Measurements from ENCODE around the gene RNF112.

RNF112 gene

GRCh38 chr17:19402171-19402570 is 8.9 kb upstream of the RNF112 start:
- TF ChIP-seq CTCF (IDR thresholded peaks at IDR 0.05; ENCODE audit: insufficient read depth, low read length, poor library complexity, severe bottlenecking) (no peak), EZH2phosphoT487 (conservative IDR thresholded peaks at IDR 0.05; ENCODE audit: low read length) (no peak)
- no peak overlapping the region for H3K27ac ChIP-seq (ENCODE audit: low read depth, low read length)

GRCh38 chr17:19403021-19403420 is 8.0 kb upstream of the RNF112 start:
- no peaks in the 10 kb centered on the region for H3K9me3 ChIP-seq (ENCODE audit: insufficient read depth, low read length)
- no peaks in the 10 kb centered on the region for H3K79me2 ChIP-seq (ENCODE audit: insufficient read depth, low read length)
- no peak overlapping the region for H3K27ac ChIP-seq (ENCODE audit: low read depth, low read length)
- no peaks in the 10 kb centered on the region for H4K20me1 ChIP-seq (ENCODE audit: low read depth, low read length)
- no peaks in the 10 kb centered on the region for H3F3A ChIP-seq (ENCODE audit: insufficient read depth)
- no peaks in the 10 kb centered on the region for H3K27me3 ChIP-seq (ENCODE audit: low read length)
- no peaks in the 10 kb centered on the region for H3K9me2 ChIP-seq (replicated peaks; ENCODE audit: insufficient read depth, low read length)
- no peak for TF ChIP-seq EZH2phosphoT487 (conservative IDR thresholded peaks at IDR 0.05; ENCODE audit: low read length)
- TF ChIP-seq CTCF (IDR thresholded peaks at IDR 0.05; ENCODE audit: insufficient read depth, low read length, poor library complexity, severe bottlenecking), result no peak
- H3K36me3 ChIP-seq (ENCODE audit: low read length), result no peaks in the 10 kb centered on the region
- no peak overlapping the region for H3K4me2 ChIP-seq (ENCODE audit: low read depth, low read length, poor library complexity, severe bottlenecking)
- H3K9ac ChIP-seq (ENCODE audit: low read length), result no peak overlapping the region
- H3K4me3 ChIP-seq (ENCODE audit: insufficient read depth, low read length, poor library complexity, severe bottlenecking), result no peak overlapping the region
- H2AFZ ChIP-seq (ENCODE audit: low read depth, low read length, severe bottlenecking), result no peak overlapping the region

More at GRCh38 chr17:19402171-19402570, 8.9 kb upstream of the RNF112 start:
- H4K20me1 ChIP-seq (ENCODE audit: low read depth, low read length), result no peaks in the 10 kb centered on the region
- no peaks in the 10 kb centered on the region for H3F3A ChIP-seq (ENCODE audit: insufficient read depth)
- no peak overlapping the region for H3K9ac ChIP-seq (ENCODE audit: low read length)
- no peaks in the 10 kb centered on the region for H3K9me2 ChIP-seq (replicated peaks; ENCODE audit: insufficient read depth, low read length)
- no peaks in the 10 kb centered on the region for H3K79me2 ChIP-seq (ENCODE audit: insufficient read depth, low read length)
- no peak overlapping the region for H3K4me2 ChIP-seq (ENCODE audit: low read depth, low read length, poor library complexity, severe bottlenecking)
- H3K9me3 ChIP-seq (ENCODE audit: insufficient read depth, low read length), result no peaks in the 10 kb centered on the region
- no peaks in the 10 kb centered on the region for H3K36me3 ChIP-seq (ENCODE audit: low read length)
- H2AFZ ChIP-seq (ENCODE audit: low read depth, low read length, severe bottlenecking), result no peak overlapping the region
- no peaks in the 10 kb centered on the region for H3K27me3 ChIP-seq (ENCODE audit: low read length)
- no peak overlapping the region for H3K4me3 ChIP-seq (ENCODE audit: insufficient read depth, low read length, poor library complexity, severe bottlenecking)

- H3K27ac ChIP-seq (ENCODE audit: low read depth, low read length), result no peak overlapping the region
- H3K9ac ChIP-seq (ENCODE audit: low read length), result no peak overlapping the region
- TF ChIP-seq EZH2phosphoT487 (conservative IDR thresholded peaks at IDR 0.05; ENCODE audit: low read length) (no peak), CTCF (IDR thresholded peaks at IDR 0.05; ENCODE audit: insufficient read depth, low read length, poor library complexity, severe bottlenecking) (no peak)
- H3K79me2 ChIP-seq (ENCODE audit: insufficient read depth, low read length), result no peaks in the 10 kb centered on the region
- H3K4me3 ChIP-seq (ENCODE audit: insufficient read depth, low read length, poor library complexity, severe bottlenecking), result no peak overlapping the region
- no peaks in the 10 kb centered on the region for H3K36me3 ChIP-seq (ENCODE audit: low read length)
- H3K9me2 ChIP-seq (replicated peaks; ENCODE audit: insufficient read depth, low read length), result no peaks in the 10 kb centered on the region
- H2AFZ ChIP-seq (ENCODE audit: low read depth, low read length, severe bottlenecking), result no peak overlapping the region
- H4K20me1 ChIP-seq (ENCODE audit: low read depth, low read length), result no peaks in the 10 kb centered on the region
- no peaks in the 10 kb centered on the region for H3K9me3 ChIP-seq (ENCODE audit: insufficient read depth, low read length)
- no peaks in the 10 kb centered on the region for H3K27me3 ChIP-seq (ENCODE audit: low read length)
- no peaks in the 10 kb centered on the region for H3F3A ChIP-seq (ENCODE audit: insufficient read depth)
- no peak overlapping the region for H3K4me2 ChIP-seq (ENCODE audit: low read depth, low read length, poor library complexity, severe bottlenecking)
Measured at GRCh38 chr17:19404264-19404663, 6.8 kb upstream of the RNF112 start.

All from SU-DHL-6 (cell line).